ENCODE measurements around the gene CFAP100. TPM values are rescaled to one million over a fixed set of nuclear protein-coding genes. Genes with fewer than 3 reads are reported as not detected.

CFAP100 gene
- not detected in 2 replicates for total RNA-seq

DNA sequence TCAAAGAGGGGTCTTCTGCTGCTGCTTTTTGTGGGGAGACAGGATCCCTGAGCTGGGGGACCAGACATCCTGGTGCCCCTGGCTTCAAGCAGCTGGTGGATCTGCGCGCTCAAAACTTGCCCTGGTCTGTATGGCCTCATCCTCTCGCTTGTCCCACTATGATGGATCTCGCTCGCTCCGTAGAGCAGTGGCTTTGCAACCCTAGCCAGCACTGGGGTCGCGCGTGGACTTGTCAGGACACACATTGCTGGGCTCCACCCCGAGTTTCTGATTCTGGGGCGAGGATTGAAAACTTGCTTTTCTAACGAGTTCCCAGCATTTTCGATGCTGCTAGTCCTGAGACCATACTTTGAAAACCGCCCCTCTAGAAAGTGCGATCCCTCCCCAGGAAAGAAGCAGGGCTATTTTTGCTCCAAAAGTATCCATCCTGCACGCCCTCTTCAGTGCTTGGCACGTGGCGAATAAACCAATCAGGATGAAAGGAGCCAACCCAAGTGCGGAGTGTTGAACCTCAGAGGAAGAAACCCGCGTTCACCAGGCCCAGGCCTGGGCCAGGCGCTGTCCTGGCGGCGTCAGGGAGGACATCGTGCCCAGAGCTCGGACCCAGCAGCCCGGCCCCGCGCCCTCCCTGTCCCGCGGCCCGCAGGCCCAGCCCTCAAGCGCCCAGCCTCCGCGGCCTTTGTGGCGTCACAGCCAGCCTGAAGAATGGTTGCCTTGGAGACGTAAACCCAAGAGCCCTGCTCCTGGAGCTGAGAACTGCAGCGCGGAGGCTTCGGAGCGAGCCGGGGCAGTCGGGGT is at the start of gene CFAP100:
Gene CFAP100, plus strand, starts transcription at position 731 of the 798 bp plus-strand sequence. CDS start 1,092 bp downstream, outside the sequence.

DNA sequence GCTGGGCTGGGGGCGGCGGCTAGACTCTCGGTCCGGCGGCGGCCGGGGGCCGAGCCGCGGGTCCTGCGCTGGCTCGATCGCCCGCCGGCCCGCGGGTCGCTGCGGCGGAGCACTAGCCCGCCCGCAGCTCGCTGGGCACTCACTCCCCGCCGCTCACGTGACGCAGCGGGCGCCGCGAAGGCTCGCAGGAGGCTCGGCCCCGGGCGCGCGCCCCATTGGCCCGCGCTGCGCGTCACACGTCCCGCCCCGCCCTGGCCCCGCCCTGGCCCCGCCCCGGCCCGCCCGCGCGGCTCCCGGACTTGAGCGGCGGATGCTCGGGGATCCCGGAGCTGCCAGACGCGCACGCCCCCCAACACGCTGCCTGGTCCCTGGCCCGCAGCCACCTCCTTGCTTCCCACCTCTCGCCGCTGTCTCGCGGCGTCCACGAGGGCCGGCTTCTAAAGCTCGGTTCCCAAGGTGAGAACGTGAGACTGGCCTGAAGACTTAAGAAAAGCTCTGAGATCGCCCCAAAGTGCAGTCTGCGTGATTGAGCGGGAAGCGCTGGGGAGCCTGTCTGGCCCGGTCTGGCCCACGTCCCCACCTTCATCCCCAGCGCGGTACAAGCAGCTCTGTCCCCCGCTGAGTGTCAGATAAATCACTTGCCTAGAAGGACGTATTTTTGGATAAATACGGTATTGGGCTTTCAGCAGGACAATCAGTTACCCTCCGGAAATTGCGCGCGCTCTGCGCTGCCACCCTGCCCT is 37.2 kb upstream of the CFAP100 start, which contains the start of gene KLF15:
Gene KLF15, minus strand, starts transcription at position 114 of the 743 bp plus-strand sequence. CDS start 4,486 bp downstream, outside the sequence.

DNA sequence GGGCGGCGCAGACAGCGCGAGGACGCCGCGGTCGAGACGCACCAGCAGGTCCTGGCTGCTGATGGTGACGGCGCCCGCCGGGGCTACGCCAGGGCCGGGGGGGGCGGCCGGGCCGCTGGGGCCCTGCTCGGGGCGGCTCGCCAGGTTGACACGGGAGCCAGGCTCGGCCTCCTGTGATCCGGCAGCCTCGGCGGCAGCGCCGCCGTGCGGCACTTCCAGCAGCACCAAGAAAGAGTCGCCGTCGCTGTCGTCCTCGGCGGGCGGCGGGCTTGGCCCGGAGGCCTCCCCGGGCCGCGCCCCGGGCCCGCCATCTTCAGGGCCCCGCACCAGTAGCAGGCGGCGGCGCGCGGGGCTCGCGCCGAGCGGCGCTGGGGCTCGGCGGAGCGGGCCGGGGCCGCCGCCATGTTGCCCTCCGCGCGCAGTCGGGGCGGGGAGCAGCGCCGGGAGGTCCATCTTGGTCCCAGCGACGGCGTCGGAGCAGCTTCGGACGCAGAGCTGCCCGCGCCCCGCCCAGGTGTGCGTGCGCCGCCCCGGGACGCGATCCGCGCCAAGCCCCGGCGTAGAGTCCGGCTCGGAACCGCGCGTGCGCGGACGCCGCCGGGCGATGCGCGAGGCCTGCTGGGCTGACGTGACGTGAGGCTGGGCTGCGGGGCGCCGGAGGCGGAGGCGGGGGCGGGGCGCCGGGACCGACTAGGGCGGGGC is 80.9 kb downstream of the CFAP100 start, which contains the start of gene ZXDC:
Gene ZXDC, minus strand, starts transcription at position 479 of the 702 bp plus-strand sequence. Its CDS starts 26 bp downstream, at position 453.

Other genes with a start within 250 kb of the CFAP100 start
- gene ALDH1L1, start 214.3 kb upstream of the CFAP100 start, total RNA-seq, result not detected in 2 replicates
- gene KLF15, start 37.5 kb upstream of the CFAP100 start, total RNA-seq, result 1.5 and 1.6 TPM in 2 replicates
- gene ZXDC, start 81.0 kb downstream of the CFAP100 start, total RNA-seq, result 24.9 and 28.1 TPM in 2 replicates
- gene UROC1, start 122.9 kb downstream of the CFAP100 start, total RNA-seq, result not detected in 2 replicates
- gene CHST13, start 129.2 kb downstream of the CFAP100 start, total RNA-seq, result not detected in 2 replicates
- gene C3orf22, start 164.0 kb downstream of the CFAP100 start, total RNA-seq, result not detected in 2 replicates

Data from vein endothelial cell (primary cell).